PC-9 (cell line): ENCODE data around the gene ADAMTS2. TPM values are rescaled to one million over a fixed set of nuclear protein-coding genes. Genes with fewer than 3 reads are reported as not detected.

ENCODE experiments used
- BruUV-seq: library from RNA; stranded (reverse); fragments of 400-500 nt; replicated peaks from 2 replicates; lab custom pipeline; 2021; lab: Mats Ljungman, UMichigan
- CTCF ChIA-PET: fragments of 300-600 bp; sonication (Branson Sonifier 250); formaldehyde crosslinking; loops from one replicate; lab custom pipeline; 2022; ENCODE audit warnings: antibody characterized with exemption; lab: Charles Lee
- POLR2A ChIA-PET: fragments of 300-600 bp; sonication (Branson Sonifier 250); formaldehyde crosslinking; loops from one replicate; lab custom pipeline; 2022; ENCODE audit warnings: antibody characterized with exemption; ENCODE audit not compliant: unreplicated experiment; lab: Charles Lee
- DNase-seq, 2 experiments: peaks; one replicate each; pipeline versions ENCODE4 v3.0.0 to v3.0.0-alpha.2; 2015 to 2022; ENCODE audit warnings: mixed read lengths in 1 of 2
- H2AFZ ChIP-seq: fragments of 200-600 bp; sonication (generic); 2 replicates; pipeline ENCODE4 v1.8.1; 2017; ENCODE audit warnings: antibody characterized with exemption
- H3F3A ChIP-seq: fragments of 200-600 bp; sonication (generic); 2 replicates; pipeline ENCODE4 v1.8.1; 2017; ENCODE audit warnings: antibody characterized with exemption, mild to moderate bottlenecking, low read depth; ENCODE audit not compliant: insufficient read depth
- H3K27ac ChIP-seq: fragments of 200-600 bp; sonication (generic); 2 replicates; pipeline ENCODE4 v1.6.1; 2016; ENCODE audit warnings: mixed run types
- H3K27me3 ChIP-seq: fragments of 200-600 bp; sonication (generic); 2 replicates; pipeline ENCODE4 v1.6.1; 2016; ENCODE audit warnings: low read depth, mixed run types; ENCODE audit not compliant: insufficient read depth
- H3K36me3 ChIP-seq: fragments of 200-600 bp; sonication (generic); 2 replicates; pipeline ENCODE4 v1.6.1; 2016; ENCODE audit warnings: low read depth, mixed run types
- H3K4me1 ChIP-seq: fragments of 200-600 bp; sonication (generic); replicated peaks from 2 replicates; pipeline ENCODE4 v1.6.1; 2016; ENCODE audit warnings: mixed run types; ENCODE audit not compliant: insufficient read depth
- H3K4me2 ChIP-seq: fragments of 200-600 bp; sonication (generic); 2 replicates; pipeline ENCODE4 v1.6.1; 2017; ENCODE audit warnings: mixed run types
- H3K4me3 ChIP-seq: fragments of 200-600 bp; sonication (generic); 2 replicates; pipeline ENCODE4 v1.6.1; 2016; ENCODE audit warnings: mixed run types
- H3K79me2 ChIP-seq: fragments of 200-600 bp; sonication (generic); 2 replicates; pipeline ENCODE4 v1.6.1; 2017; ENCODE audit warnings: low read depth, mixed run types
- H3K9me2 ChIP-seq: fragments of 200-600 bp; sonication (generic); 2 replicates; pipeline ENCODE4 v1.8.1; 2017; ENCODE audit warnings: mild to moderate bottlenecking; ENCODE audit not compliant: insufficient read depth
- H3K9me3 ChIP-seq: fragments of 200-600 bp; sonication (generic); 2 replicates; pipeline ENCODE4 v1.8.1; 2016; ENCODE audit warnings: low read depth; ENCODE audit not compliant: insufficient read depth
- H4K20me1 ChIP-seq: fragments of 200-600 bp; sonication (generic); 2 replicates; pipeline ENCODE4 v1.8.1; 2017; ENCODE audit not compliant: insufficient read depth
- CTCF ChIP-seq: fragments of 200-600 bp; sonication (generic); conservative IDR thresholded peaks from 2 replicates; pipeline ENCODE4 v1.6.1; 2017; ENCODE audit warnings: mixed run types, antibody characterized with exemption, mild to moderate bottlenecking, moderate library complexity
- EZH2 ChIP-seq: fragments of 200-600 bp; sonication (generic); IDR thresholded peaks from 2 replicates; pipeline ENCODE4 v1.8.0; 2017; ENCODE audit warnings: antibody characterized with exemption, low read depth
- intact Hi-C: fragments of 100-400 bp; cut with micrococcal nuclease; formaldehyde crosslinking; loops from one replicate; pipeline ENCODE4 v1.10.0; 2022; ENCODE audit not compliant: unreplicated experiment
- total RNA-seq: library from RNA; stranded (reverse); gene quantifications from 2 replicates; pipeline ENCODE4 v1.2.3, GENCODE V29; 2021

Gene ADAMTS2
- total RNA-seq, 1 experiment from 2014 or later: not detected

DNA sequence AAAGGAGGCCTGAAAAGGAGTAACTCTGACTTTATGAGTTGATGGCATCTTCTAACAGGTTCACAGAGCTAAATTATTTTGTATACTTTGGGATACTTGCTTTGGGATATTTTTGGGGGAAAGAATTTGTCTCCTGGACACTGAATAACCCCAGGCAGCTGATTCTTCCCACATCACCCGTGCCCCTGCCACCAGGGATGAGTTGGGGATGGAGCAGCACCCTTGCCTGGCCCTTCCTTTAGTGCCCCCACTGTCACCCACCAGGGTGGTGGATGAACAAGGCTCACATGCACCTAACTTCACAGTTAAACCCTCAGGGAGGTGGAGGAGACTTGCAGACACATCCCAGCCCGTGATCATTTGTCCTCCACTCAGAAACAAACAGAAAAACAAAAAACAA, 2.3 kb upstream of the ADAMTS2 start:
- no peak overlapping the region for H3K4me3 ChIP-seq
- H3F3A ChIP-seq: no peaks in the 10 kb centered on the region
- no peak overlapping the region for H3K4me2 ChIP-seq
- DNase-seq: no peak
- CTCF ChIA-PET: no interaction called here
- TF ChIP-seq EZH2 (no peak), CTCF (no peak)
- H3K9me2 ChIP-seq: no peaks in the 10 kb centered on the region
- no peak overlapping the region for H2AFZ ChIP-seq
- BruUV-seq: no TSS peak
- no peaks in the 10 kb centered on the region for H3K36me3 ChIP-seq
- no peaks in the 10 kb centered on the region for H3K79me2 ChIP-seq
- intact Hi-C loops: no loop called here
- no peaks in the 10 kb centered on the region for H3K9me3 ChIP-seq
- H3K4me1 ChIP-seq: no peaks in the 10 kb centered on the region
- H4K20me1 ChIP-seq: no peaks in the 10 kb centered on the region
- POLR2A ChIA-PET: no interaction called here
- H3K27ac ChIP-seq: no peak overlapping the region
- peaks cover 74% of the 10 kb centered on the region for H3K27me3 ChIP-seq

- intact Hi-C loops: no loop called here
- Histone ChIP-seq H3K4me3 (no peak overlapping the region), H3K27me3 (peaks cover 74% of the 10 kb centered on the region), H3K9me3 (no peaks in the 10 kb centered on the region), H3K27ac (no peak overlapping the region), H4K20me1 (no peaks in the 10 kb centered on the region), H3K9me2 (no peaks in the 10 kb centered on the region), H3F3A (no peaks in the 10 kb centered on the region), H2AFZ (no peak overlapping the region), H3K79me2 (no peaks in the 10 kb centered on the region), H3K4me1 (no peaks in the 10 kb centered on the region), H3K4me2 (no peak overlapping the region), H3K36me3 (no peaks in the 10 kb centered on the region)
- no peak for TF ChIP-seq EZH2
- TF ChIP-seq CTCF: no peak
- ChIA-PET CTCF (no interaction called here), POLR2A (no interaction called here)
- no peak for DNase-seq
- no TSS peak for BruUV-seq
These were observed 1.6 kb upstream of the ADAMTS2 start for GRCh38 chr5:179346875-179347274.

GRCh38 chr5:179346401-179346800, 1.1 kb upstream of the ADAMTS2 start:
- DNase-seq: no peak
- peaks cover 74% of the 10 kb centered on the region for H3K27me3 ChIP-seq
- no peak overlapping the region for H3K27ac ChIP-seq
- no peaks in the 10 kb centered on the region for H3K9me3 ChIP-seq
- no peaks in the 10 kb centered on the region for H3K36me3 ChIP-seq
- ChIA-PET POLR2A (no interaction called here), CTCF (no interaction called here)
- no TSS peak for BruUV-seq
- no peak overlapping the region for H3K4me3 ChIP-seq
- H3K4me1 ChIP-seq: no peaks in the 10 kb centered on the region
- intact Hi-C loops: no loop called here
- no peaks in the 10 kb centered on the region for H3F3A ChIP-seq
- no peak overlapping the region for H2AFZ ChIP-seq
- no peak overlapping the region for H3K4me2 ChIP-seq
- TF ChIP-seq CTCF (no peak), EZH2 (no peak)
- no peaks in the 10 kb centered on the region for H3K9me2 ChIP-seq
- H4K20me1 ChIP-seq: no peaks in the 10 kb centered on the region
- H3K79me2 ChIP-seq: no peaks in the 10 kb centered on the region
